PFSK-1 (cell line): ENCODE data around the gene MAMDC4.

ENCODE experiments used
- SIN3A ChIP-seq: IDR thresholded peaks from 2 replicates; pipeline ENCODE4 v1.6.1; 2012; ENCODE audit warnings: mild to moderate bottlenecking, low read length, moderate library complexity, borderline replicate concordance; ENCODE audit not compliant: insufficient read depth
- TAF1 ChIP-seq: IDR thresholded peaks from 2 replicates; pipeline ENCODE4 v1.6.1; 2012; ENCODE audit warnings: low read length, control low read depth, borderline replicate concordance; ENCODE audit not compliant: insufficient read depth

DNA sequence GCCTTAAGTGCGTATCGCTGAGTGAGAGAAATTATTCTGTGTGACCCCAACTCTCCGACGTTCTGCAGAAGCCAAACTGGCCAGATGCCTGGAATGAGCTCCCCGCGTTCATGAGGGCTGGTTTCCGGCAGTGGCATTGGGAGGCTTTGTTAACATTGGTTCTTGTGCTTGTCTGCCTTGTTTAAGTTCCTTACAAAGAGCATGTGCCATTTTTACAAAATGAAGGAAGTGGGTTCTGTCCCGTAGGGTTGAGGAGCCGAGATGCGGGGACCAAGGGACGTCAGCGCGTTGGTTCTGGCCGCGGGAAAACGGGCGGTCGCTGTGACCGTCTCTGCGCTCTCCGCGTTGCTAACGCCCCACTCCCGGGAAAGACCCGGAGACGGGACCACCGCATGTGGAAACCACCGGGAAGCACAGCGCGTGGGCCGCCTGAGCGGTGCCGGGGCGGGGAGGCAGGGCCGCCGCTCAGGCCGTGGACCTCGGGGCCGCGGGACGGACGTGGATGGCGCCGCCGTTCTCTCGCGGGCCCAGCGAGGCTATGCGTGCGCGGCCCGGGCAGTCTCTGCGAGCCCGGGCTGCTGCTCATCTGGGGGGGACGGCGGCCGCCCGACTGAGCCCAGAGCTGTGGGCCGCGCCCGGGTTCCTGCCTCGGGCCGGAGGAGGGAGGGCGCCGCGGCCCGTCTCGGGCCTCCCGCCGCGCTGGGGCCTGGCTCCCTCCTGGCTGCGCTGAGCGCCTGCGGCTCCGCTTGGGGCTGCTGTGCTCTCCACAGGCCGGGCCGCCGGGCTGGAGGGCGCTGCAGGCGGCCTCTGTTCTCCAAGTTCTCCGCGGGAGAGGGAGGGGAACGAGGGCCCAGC, 30.9 kb upstream of the MAMDC4 start:
- TF ChIP-seq TAF1, result no peak
- no peak for TF ChIP-seq SIN3A
